Mammary epithelial cell (primary cell): Measurements from ENCODE around the gene MMEL1.

ENCODE experiments used
- EZH2 ChIP-seq: IDR thresholded peaks from 2 replicates; pipeline ENCODE4 v1.6.1; 2012; ENCODE audit warnings: low read length, inconsistent platforms, borderline replicate concordance
- TF ChIP-seq, protein P1 (sequence below), 2 donors: IDR thresholded peaks in 1 of 2; conservative IDR thresholded peaks in 1 of 2; 2 replicates each; pipeline ENCODE4 v1.5.1; 2011 to 2012; ENCODE audit warnings: inconsistent platforms in 2 of 2, low read length in 2 of 2, mild to moderate bottlenecking in 2 of 2, control low read depth in 1 of 2, low read depth in 1 of 2; ENCODE audit not compliant: insufficient read depth in 1 of 2; ENCODE audit errors: extremely low read depth in 1 of 2

DNA sequence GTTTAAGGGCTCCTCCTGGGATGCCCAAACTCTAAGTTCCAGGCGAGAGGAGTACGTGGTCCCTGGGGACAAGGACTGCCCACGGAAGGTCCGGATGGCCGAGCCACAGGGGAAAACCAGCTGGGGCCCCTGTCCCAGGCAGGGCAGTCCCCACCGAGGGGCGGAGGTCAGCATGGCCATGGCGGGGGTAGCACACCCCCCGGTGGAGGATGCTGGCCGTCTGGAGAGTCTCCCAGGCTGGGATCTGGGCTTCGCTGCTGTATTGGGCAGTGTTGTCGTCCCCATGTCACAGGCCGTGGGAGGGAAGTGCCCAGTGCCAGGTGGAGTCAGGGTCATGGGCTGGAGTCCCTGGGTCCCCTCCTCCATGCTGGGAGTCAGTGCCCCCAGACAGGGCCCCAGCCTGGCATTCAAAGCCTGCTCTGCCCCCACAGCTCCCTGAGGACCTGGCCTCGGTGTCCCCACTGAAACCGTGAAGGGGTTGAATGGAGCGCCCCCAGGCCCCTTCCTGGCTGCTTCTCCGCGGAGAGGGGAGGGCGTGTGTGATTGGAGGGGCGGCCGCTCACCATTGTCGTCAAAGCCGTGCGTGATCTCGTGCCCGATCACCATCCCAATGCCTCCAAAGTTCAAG lies 39.5 kb downstream of the MMEL1 start:
- TF ChIP-seq, protein P1, sequence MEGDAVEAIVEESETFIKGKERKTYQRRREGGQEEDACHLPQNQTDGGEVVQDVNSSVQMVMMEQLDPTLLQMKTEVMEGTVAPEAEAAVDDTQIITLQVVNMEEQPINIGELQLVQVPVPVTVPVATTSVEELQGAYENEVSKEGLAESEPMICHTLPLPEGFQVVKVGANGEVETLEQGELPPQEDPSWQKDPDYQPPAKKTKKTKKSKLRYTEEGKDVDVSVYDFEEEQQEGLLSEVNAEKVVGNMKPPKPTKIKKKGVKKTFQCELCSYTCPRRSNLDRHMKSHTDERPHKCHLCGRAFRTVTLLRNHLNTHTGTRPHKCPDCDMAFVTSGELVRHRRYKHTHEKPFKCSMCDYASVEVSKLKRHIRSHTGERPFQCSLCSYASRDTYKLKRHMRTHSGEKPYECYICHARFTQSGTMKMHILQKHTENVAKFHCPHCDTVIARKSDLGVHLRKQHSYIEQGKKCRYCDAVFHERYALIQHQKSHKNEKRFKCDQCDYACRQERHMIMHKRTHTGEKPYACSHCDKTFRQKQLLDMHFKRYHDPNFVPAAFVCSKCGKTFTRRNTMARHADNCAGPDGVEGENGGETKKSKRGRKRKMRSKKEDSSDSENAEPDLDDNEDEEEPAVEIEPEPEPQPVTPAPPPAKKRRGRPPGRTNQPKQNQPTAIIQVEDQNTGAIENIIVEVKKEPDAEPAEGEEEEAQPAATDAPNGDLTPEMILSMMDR (conservative IDR thresholded peaks at IDR 0.05 in 1 of 2, IDR thresholded peaks at IDR 0.05 in 1 of 2; ENCODE audit: extremely low read depth in 1 of 2, insufficient read depth in 1 of 2, low read depth in 1 of 2, low read length in 2 of 2), result no peak
- TF ChIP-seq EZH2, result no peak
